MCF 10A (cell line): ENCODE data around the gene TKT. TPM values are rescaled to one million over a fixed set of nuclear protein-coding genes. Genes with fewer than 3 reads are reported as not detected.

ENCODE experiments used
- BruUV-seq: library from RNA; stranded (reverse); fragments of 400-500 nt; replicated peaks from 2 replicates; lab custom pipeline; 2021; lab: Mats Ljungman, UMichigan
- CTCF ChIA-PET: fragments of 300-600 bp; sonication (Branson Sonifier 250); formaldehyde crosslinking; extraction: SDS; loops from one replicate; lab custom pipeline; 2021; ENCODE audit warnings: antibody characterized with exemption, inconsistent platforms; lab: Yijun Ruan, JAX
- POLR2A ChIA-PET: fragments of 300-600, 350-650 bp; sonication (Branson Sonifier 250); formaldehyde crosslinking; extraction: SDS; loops from one replicate; lab custom pipeline; 2020; ENCODE audit warnings: antibody characterized with exemption, inconsistent platforms; lab: Yijun Ruan, JAX
- DNase-seq: peaks from one replicate; pipeline ENCODE4 v3.0.0-alpha.2; 2018; ENCODE audit not compliant: unreplicated experiment
- H3K27ac Mint-ChIP-seq: one replicate; pipeline ENCODE4 v1.8.0; 2022; ENCODE audit warnings: mild to moderate bottlenecking, low read depth, mixed read lengths; ENCODE audit not compliant: unreplicated experiment
- H3K27me3 Mint-ChIP-seq: one replicate; pipeline ENCODE4 v1.8.0; 2022; ENCODE audit warnings: mixed read lengths; ENCODE audit not compliant: insufficient read depth, unreplicated experiment
- H3K36me3 Mint-ChIP-seq: one replicate; pipeline ENCODE4 v1.8.0; 2022; ENCODE audit warnings: mild to moderate bottlenecking, moderate library complexity, mixed read lengths; ENCODE audit not compliant: insufficient read depth, unreplicated experiment
- H3K4me1 Mint-ChIP-seq: one replicate; pipeline ENCODE4 v1.8.0; 2022; ENCODE audit warnings: mixed read lengths; ENCODE audit not compliant: insufficient read depth, unreplicated experiment
- H3K4me3 Mint-ChIP-seq: one replicate; pipeline ENCODE4 v1.8.0; 2022; ENCODE audit warnings: mild to moderate bottlenecking, moderate library complexity, mixed read lengths; ENCODE audit not compliant: unreplicated experiment
- H3K9me3 Mint-ChIP-seq: one replicate; pipeline ENCODE4 v1.8.0; 2022; ENCODE audit warnings: mixed read lengths; ENCODE audit not compliant: unreplicated experiment
- intact Hi-C: fragments of 100-400 bp; cut with micrococcal nuclease; formaldehyde crosslinking; loops from 2 replicates; pipeline ENCODE4 v1.14.1; 2022
- total RNA-seq: library from RNA; stranded (reverse); gene quantifications from 2 replicates; pipeline ENCODE4 v1.2.3, GENCODE V29; 2022
- TF ChIP-seq, protein P1 (sequence below): fragments of 200-600 bp; IDR thresholded peaks from one replicate; pipeline ENCODE4 v1.8.0; 2022; ENCODE audit warnings: antibody characterized with exemption, mild to moderate bottlenecking; ENCODE audit not compliant: unreplicated experiment

The TKT gene
- total RNA-seq, 1 experiment from 2014 or later, result 326 TPM

DNA sequence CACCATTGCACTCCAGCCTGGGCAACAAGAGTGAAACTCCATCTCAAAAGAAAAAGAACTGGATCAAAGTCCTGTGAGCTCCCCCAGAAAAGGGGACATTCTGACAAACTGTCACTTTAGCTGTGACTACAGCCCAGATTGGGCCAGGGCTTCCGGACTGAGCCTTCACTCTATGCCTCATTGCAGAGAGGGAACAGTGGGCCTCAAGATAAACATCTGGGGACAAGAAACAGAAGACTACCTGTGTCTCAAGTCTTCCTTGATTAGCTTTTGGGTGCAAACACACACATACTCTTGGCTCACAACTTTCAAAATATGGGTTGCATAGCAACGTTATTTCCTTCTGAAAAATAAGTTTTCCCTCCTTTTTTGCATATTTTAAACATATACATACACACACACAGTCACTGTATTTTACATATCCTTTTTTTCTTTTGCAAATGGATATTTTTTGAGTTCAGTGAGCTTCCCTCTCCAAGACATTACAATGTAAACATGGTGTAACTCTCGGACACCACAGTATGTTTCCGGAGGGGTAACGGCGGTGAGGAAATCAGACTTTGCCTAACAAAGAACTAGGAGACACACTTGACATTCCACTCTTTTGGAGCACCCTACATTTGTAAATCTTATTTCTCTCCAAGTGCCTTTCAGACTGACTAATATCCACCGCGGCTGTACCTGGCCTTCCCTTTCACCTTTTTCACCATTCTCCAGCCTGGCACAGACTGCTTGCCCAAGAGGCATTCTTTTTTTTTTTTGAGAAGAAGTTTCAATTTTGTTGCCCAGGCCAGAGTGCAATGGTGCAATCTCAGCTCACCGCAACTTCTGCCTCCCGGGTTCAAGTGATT, 3.5 kb downstream of the TKT start:
- Mint-ChIP-seq H3K4me1 (peaks cover 32% of the 10 kb centered on the region), H3K4me3 (peak overlapping the region; percentile 95)

DNA sequence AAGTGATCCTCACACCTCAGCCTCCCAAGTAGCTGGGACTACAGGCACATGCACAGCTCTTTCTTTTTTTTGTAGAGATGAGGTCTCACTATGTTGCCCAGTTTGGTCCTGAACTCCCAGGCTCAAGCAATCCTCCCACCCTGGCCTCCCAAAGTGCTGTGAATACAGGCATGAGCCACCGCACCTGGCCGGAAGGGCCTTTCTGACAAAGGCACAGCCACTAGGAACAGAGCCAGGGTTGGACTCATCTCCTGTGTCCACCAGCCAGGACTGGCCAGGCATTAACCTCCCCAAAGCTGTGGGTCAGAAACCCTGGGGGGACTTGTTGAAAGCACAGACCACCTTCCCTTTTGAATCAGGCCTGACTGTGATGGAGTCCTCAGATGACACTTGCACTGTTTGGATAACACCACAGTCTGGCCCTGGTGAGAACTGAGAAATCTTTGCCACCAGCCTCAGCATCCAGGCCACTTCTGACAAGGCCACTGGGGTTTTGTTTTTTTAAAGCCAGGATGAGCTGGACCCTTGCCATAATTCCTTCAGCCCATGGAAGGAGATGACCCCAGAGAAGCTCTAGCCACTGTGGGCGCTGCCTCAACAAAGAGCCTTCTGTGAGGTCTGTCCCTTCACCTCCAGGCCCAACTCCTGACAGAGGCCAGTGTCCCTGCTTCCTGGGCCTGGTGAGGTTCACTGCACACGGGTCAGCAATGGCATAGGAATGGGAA, 4.8 kb downstream of the TKT start:
- H3K4me1 Mint-ChIP-seq, result peaks cover 32% of the 10 kb centered on the region
- no peaks in the 10 kb centered on the region for H3K27me3 Mint-ChIP-seq
- intact Hi-C loops, result no loop called here
- H3K9me3 Mint-ChIP-seq, result no peaks in the 10 kb centered on the region
- H3K27ac Mint-ChIP-seq, result peak overlapping the region; percentile 89
- peak overlapping the region; percentile 52 for H3K4me3 Mint-ChIP-seq
- H3K36me3 Mint-ChIP-seq, result peaks cover 32% of the 10 kb centered on the region
- no TSS peak for BruUV-seq
- ChIA-PET CTCF (interaction anchor here (0.7 to 3.7 kb wide), 3 partner anchors 10 to 74 kb away, joined by 3 to 13 read pairs (median 3); no protein-coding TSS in a partner anchor), POLR2A (interaction anchor here (0.6 to 5.5 kb wide), 3 partner anchors 11 to 119 kb away, joined by 3 to 62 read pairs (median 4); no protein-coding TSS in a partner anchor)
- no peak for DNase-seq
- TF ChIP-seq, protein P1, sequence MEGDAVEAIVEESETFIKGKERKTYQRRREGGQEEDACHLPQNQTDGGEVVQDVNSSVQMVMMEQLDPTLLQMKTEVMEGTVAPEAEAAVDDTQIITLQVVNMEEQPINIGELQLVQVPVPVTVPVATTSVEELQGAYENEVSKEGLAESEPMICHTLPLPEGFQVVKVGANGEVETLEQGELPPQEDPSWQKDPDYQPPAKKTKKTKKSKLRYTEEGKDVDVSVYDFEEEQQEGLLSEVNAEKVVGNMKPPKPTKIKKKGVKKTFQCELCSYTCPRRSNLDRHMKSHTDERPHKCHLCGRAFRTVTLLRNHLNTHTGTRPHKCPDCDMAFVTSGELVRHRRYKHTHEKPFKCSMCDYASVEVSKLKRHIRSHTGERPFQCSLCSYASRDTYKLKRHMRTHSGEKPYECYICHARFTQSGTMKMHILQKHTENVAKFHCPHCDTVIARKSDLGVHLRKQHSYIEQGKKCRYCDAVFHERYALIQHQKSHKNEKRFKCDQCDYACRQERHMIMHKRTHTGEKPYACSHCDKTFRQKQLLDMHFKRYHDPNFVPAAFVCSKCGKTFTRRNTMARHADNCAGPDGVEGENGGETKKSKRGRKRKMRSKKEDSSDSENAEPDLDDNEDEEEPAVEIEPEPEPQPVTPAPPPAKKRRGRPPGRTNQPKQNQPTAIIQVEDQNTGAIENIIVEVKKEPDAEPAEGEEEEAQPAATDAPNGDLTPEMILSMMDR, result no peak

More for the DNA sequence above, 3.5 kb downstream of the TKT start:
- no peaks in the 10 kb centered on the region for H3K27me3 Mint-ChIP-seq
- DNase-seq, result peak; percentile 72
- peaks cover 24% of the 10 kb centered on the region for H3K36me3 Mint-ChIP-seq
- POLR2A ChIA-PET, result interaction anchor here (0.7 to 5.5 kb wide), 5 partner anchors 9 to 95 kb away, joined by 3 to 62 read pairs (median 10); partner anchors contain the start of gene DCP1A
- CTCF ChIA-PET, result interaction anchor here (0.6 to 4.0 kb wide), 6 partner anchors 11 to 118 kb away, joined by 3 to 18 read pairs (median 4); no protein-coding TSS in a partner anchor
- TF ChIP-seq, protein P1, result no peak
- intact Hi-C loops, result no loop called here
- H3K27ac Mint-ChIP-seq, result peak overlapping the region; percentile 89
- no peaks in the 10 kb centered on the region for H3K9me3 Mint-ChIP-seq
- BruUV-seq, result TSS peak; percentile 10

DNA sequence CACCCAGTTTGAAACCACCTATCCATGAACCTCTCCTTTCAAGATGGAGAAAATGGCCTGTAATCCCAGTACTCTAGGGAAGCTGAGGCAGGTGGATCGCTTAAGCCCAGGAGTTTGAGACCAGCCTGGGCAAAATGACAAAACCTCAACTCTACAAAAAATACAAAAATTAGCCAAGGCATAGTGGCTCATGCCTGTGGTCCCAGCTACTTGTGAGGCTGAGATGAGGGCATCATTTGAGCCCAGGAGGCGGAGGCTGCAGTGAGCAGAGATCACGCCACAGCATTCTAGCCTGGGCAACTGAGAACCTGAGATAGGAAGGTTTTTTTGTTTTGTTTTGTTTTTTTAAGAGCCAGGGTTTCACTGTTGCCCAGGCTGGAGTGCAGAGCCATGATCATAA, 5.4 kb downstream of the TKT start:
- H3K36me3 Mint-ChIP-seq, result peaks cover 35% of the 10 kb centered on the region
- ChIA-PET CTCF (interaction anchor here (0.7 to 3.7 kb wide), 2 partner anchors 30 to 74 kb away, joined by 3 to 13 read pairs; no protein-coding TSS in a partner anchor), POLR2A (interaction anchor here (0.6 to 5.5 kb wide), 3 partner anchors 10 to 20 kb away, joined by 3 to 62 read pairs (median 19); no protein-coding TSS in a partner anchor)
- intact Hi-C loops, result no loop called here
- no peak overlapping the region for H3K4me3 Mint-ChIP-seq
- H3K9me3 Mint-ChIP-seq, result no peaks in the 10 kb centered on the region
- H3K27ac Mint-ChIP-seq, result peak overlapping the region; percentile 9
- BruUV-seq, result no TSS peak
- H3K4me1 Mint-ChIP-seq, result peaks cover 32% of the 10 kb centered on the region
- TF ChIP-seq, protein P1, result no peak
- no peak for DNase-seq
- H3K27me3 Mint-ChIP-seq, result no peaks in the 10 kb centered on the region
